CD4-positive, alpha-beta T cell treated with Interleukin-2 at 100 ng/mL for 4 hours (primary cell): Measurements from ENCODE around the gene PLEKHD1.

ENCODE experiments used
- DNase-seq: peaks from one replicate; pipeline ENCODE4 v3.0.0-alpha.2; 2020; ENCODE audit warnings: low spot score

PLEKHD1 gene

DNA sequence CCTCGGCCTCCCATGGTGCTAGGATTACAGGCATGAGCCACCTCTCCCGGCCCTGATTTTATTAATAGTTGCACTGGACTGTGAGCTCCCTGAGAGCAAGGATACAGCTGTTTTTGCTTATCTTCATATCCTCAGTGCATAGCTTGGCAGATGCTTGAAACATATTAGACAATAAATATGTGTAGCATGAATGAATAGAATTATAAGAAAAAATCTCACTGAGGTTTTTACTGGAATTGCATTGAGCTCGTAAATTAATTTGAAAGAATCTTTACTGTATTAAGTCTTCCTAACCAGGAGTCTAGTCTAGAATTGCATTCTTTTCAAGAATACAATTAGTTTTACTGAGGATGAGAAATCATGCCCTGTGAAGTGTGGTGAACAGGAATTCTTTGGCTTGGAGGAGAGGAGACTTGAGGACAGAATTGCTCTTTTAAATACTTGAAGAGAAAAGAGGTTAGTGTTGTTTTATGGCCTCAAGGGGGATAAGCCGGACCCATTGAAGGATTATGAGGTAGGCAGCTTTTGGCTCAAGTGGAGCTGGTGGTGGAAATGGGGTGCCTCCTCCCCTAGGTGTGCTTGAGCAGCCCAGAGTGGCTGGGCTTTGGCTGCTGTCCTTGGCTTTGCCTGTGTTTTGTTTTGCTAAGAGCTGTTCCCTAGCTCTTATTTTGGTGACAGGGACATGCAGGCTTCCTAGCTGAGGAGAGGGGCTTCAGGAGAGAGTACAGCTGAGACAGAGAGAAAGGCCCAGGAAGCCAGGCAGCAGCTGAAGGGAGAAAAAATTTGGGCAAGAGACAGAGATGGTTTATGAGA, 34.0 kb downstream of the PLEKHD1 start:
- no peak for DNase-seq

DNA sequence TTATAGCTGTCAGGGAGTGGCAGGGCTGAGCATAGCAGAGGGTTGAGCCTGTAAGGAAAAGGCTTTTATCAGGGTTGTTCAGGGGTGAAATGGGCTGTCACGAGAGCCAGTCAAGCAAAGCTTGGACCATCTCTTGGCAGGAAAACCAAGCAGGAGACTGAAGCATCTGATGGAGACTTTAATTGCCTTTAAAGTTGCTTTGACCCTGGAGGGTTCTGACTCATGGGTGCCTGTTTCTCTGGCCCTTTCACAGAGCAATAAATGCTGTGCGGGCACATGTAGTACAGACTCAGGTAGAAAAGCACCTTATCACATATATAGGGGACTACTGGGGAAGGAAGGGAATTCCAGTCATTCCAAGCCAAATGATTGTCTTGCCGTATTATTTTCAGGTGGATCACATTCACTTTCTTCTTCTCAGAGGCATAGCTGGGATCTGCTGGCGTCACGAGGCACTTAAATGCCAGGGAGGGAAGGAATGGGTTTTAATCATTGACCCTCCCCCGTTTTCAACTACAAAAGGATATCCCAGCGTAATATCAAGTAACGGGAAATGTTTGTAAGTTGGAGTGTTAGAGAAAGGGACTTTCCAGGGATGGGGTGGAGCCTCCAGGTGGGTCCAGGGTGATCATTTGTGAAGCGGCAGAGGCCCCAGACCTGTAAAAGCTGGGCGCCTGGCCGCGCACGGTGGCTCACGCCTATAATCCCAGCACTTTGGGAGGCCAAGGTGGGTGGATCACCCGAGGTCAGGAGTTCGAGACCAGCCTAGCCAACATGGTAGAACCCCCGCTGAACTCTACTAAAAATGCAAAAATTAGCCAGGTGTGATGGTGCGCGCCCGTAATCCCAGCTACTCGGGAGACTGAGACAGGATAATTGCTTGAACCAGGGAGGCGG, 34.9 kb downstream of the PLEKHD1 start:
- DNase-seq: no peak

DNA sequence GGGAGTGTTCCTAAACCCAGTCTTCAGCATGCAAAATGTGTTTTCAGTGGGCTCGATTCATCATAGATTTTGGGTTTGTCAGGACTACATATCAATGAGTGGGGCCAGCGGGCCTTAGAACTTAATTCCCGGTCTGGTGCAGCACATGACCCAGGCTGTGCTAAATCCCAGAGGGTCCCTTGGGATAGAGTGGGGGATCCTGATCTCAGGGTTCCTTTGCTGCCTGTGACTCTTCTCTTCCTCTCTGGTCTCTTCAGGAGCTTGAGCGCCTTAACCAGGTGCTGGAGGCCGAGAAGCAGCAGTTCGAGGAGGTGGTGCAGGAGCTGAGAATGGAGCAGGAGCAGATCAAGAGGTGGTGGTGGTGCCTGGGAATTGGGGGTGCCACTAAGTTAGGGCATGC, 37.5 kb downstream of the PLEKHD1 start:
- DNase-seq: no peak

DNA sequence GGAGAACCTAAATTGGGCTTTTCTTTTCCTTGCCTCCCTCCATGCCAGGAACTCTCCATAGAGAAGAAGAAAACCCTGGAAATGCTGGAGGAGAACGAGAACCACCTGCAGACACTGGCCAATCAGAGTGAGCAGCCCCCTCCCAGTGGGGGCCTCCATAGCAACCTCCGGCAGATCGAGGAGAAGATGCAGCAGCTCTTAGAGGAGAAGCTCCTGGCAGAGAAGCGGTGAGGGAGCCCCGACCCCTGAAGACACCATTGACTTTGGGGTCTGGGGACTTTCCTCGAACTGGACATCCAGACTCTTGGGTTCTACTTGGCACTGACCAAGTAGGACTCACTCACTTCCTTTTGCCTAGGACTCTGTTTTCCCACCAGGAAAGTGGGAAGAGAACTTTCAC, 41.4 kb downstream of the PLEKHD1 start:
- no peak for DNase-seq

DNA sequence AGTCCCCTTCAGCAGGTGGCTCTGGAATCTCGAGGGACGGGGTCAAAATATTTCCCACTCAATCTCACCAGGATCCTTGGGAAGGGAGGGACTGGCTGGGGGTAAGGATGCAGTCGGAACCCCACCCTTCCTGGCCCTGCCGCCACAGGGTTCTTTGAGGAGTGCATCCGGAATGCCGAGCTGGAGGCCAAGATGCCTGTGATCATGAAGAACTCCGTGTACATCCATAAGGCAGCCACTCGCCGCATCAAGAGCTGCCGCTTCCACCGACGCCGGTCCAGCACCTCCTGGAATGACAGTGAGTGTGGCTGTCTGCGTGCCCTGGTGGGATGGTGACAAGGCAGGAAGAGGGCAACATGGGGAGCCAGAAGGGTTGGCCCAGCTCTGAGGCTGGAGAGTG, 43.1 kb downstream of the PLEKHD1 start:
- DNase-seq: no peak

DNA sequence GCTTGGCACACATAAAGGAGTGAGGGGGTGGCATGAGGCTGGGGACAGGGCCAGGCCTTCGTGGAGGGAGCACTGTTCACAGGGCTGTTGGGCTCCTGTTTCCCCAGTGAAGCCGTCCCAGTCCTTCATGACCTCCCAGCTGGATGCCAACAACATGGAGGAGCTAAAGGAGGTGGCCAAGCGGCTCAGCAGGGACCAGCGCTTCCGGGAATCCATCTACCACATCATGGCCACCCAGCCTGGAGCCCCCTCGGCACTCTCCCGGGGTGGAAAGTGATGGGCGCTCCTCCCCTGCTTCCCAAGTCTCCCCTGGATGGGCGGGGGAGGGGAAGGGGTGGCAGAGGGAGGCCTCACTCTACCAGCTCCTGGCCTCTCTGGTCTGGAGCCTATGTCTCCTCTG, 43.6 kb downstream of the PLEKHD1 start:
- DNase-seq: no peak

DNA sequence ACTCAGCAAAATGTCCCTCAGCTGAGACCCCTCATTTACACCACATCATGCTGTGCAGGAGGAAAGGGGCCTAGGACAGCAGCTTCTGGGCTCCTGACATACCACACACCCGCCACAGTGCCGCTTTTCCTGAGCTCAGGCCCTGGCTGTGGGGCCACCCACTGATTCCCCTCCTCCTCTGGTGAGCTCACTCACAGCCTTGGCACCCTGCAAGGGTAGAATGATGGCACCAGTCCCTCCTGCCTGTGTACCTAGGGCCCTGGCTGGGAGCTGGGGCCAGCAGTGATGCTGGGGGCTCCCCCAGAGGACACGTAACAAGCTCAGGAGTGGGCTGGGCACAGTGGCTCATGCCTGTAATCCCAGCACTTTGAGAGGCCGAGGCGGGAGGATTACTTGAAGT, 44.4 kb downstream of the PLEKHD1 start:
- DNase-seq: no peak

DNA sequence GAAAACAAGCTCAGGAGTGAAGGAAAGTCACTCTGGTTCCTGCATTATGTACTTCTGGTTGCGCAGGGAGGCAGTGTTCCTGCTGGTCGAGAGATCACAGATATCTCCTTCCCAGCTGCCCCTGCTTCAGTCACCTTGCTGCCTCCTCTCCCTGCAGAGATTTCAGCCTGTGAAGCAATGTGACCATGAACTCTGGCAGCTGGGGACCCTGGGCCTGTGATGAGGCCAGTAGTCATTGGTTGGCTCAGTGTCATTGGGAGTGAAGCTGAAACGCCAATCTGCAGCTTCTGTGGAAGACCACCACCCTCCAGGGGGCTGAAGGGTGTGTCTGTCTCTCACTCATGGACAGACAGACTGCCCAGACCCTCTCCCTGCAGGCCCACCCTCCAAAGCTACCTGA, 45.0 kb downstream of the PLEKHD1 start:
- no peak for DNase-seq

DNA sequence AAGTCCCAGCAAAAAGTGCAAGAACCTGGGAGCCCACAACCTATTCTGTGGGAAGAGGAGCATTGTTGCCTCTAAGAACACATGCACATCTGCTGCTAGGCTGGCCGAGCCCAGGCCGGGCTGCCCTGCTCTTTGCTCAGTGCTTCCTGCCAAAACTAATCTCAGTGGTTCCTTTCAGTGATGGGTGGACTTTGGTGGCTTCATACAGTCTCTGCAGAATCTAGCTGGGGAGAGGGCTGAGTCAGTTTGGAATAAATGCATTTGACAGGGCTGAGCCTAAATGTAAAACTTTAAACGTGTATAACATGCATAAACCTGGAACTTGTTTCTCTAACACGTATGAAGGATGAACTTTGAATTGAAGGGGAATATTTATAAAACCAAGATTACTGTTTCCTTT, 45.6 kb downstream of the PLEKHD1 start:
- DNase-seq: no peak

DNA sequence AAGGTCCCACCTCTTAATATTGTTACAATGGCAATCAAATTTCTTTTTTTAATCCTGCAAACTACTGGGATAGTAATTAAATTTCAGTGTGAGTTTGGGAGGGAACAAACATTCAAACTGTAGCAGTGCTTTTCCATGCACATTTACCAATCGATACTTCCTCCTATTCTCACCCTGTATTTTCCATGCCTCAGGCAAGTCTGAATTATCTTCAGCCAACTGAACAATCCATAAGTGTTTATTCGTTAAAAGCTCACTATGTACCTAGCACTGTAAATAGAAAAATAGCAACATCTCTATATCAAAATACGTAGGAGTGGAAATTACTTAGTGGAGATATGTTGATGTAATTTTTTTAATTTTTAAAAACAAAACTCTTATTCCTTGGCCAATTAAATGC, 46.6 kb downstream of the PLEKHD1 start:
- DNase-seq: no peak

DNA sequence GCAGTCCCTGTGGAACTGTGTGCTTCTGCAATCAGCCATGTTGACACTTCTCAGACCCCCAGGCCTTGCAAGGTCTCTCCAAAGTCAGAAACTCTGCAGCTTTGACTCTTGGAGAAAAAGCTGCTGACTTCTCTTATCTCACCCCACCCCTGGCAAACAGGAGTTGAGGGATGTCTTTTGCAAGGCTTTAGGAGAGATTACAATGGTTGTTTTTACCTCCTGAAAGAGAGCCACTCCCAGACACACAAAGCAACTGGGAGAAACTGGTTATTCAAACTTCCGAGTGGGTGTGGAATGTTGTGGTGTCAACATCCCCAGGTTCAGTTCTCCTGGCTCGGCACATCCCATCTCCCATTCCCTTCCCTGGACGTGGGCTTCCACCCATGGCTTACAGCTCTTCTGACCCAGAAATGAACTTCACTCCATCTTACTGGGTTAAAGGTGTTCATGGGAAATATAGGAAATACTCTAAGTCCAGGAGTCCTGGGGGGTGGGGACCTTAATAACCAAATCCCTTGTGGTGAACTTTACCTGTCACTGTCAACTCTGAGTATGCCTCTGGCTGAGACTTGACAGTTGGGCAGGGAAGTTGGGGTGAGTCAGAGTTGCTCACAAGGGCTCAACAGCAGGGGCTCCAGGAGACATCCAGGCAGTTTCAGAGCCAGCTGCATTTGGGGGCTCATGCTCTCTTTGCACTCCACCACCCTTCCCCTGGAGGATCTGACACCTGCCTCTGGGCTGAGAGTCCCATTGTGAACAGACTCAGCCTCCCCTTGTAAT, 48.2 kb downstream of the PLEKHD1 start:
- no peak for DNase-seq

DNA sequence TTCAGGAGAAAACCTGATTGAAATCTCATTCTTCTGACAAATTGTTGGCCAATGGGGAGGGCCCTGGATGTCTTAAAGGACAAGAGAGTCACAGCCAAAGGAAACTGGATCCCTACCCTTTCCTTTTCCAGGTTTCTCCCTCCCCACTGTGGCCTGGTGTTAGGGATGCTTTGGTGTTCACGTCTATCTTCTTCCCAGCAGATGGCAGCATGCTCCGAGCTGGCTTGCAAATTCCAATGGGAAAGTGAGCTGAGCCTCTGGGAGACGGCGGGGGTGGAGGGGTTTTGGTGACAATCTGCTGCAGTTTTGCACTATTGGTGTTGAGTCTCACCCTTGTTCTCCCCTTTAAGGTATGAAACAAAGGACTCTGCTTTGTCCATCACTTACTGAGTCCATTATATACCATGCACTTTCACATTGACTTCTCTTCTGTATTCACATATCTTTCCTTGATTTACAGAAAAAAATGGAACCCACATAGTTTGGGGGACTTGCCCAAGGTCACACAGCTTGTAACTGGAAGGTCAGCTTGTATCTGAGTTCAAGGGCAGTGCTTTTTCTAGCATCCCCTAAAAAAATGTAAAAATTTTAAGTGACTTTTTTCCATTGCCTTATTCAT, 50.8 kb downstream of the PLEKHD1 start:
- DNase-seq: no peak

DNA sequence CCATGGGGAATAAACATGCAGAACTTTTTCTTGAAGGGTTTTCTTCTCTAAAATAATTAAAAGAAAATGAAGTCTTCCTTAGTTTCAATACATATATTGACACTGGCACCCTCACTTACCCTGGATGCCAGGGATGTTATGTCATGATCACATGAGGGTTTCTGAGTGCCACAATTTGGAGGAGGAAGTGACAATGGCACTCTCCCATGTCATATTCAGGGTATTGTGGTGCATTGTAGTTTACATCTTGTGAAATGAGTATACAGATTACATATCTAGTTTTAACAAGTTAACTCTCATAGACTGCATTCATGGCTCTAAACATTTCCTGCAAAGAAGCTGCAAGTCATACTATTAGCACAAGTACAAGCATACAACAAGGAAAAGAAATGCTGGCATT, 52.4 kb downstream of the PLEKHD1 start:
- DNase-seq: no peak

DNA sequence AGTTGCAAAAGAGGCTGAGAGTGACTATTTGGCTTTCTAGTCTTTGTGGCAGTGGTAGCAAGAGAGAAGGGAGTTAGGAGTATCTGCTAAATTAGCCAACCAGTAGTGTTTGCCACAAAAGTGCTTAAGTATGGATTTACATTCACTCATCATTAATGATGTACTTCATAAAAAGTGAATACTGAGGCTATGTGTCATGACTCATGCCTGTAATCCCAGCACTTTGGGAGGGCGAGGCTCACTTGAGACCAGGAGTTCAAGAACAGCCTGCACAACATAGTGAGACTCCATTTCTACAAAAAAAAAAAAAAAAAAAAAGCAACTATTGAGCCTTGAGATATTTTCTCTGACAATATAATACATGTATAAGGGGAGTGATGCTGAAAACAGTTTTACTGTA, 53.4 kb downstream of the PLEKHD1 start:
- DNase-seq: no peak

DNA sequence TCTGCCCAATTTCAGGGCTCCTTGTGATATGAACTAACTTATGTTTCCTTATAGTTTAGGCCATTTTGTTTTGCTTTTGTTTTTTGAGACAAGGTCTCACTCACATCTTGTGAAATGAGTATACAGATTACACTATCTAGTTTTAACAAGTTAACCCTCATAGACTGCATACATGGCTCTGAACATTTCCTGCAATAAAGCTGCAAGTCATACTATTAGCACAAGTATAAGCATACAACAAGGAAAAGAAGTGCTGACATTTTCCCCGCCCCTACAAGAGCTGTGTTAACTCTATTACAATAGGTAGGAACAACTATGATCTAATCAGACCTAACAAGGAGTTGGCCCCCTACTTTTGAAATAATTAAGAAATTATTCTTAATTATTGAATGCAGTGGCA, 54.2 kb downstream of the PLEKHD1 start:
- DNase-seq: no peak

DNA sequence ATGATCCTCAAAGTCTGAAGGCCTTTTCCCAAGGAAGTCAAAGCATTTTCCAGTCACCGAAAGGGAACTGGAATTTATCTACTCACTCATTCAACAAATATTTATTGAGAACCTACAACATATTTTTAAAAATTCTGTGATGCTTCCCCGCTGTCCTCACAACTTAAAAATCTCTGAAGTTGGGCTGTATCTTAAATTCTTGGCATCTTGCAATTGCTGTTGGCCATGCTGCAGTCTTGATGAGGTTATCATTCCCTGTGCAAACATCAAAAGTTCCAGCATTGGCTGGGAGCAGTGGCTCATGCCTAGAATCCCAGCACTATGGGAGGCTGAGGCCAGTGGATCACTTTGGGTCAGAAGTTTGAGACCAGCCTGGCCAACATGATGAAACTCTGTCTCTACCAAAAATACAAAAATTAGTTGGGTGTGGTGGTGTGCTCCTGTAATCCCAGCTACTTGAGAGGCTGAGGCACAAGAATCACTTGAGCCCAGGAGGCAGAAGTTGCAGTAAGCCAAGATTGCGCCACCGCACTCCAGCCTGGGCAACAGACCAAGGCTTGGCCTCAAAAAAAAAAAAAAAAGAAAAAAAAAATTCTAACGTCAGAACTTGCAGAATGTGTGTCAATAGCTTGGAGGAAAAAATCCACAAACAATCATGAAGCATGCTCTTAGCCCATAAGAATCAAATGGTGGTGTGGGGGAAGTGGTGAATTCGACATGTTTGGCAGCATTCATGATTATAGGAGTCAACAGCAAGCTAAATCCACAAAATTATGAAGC, 55.3 kb downstream of the PLEKHD1 start:
- no peak for DNase-seq

DNA sequence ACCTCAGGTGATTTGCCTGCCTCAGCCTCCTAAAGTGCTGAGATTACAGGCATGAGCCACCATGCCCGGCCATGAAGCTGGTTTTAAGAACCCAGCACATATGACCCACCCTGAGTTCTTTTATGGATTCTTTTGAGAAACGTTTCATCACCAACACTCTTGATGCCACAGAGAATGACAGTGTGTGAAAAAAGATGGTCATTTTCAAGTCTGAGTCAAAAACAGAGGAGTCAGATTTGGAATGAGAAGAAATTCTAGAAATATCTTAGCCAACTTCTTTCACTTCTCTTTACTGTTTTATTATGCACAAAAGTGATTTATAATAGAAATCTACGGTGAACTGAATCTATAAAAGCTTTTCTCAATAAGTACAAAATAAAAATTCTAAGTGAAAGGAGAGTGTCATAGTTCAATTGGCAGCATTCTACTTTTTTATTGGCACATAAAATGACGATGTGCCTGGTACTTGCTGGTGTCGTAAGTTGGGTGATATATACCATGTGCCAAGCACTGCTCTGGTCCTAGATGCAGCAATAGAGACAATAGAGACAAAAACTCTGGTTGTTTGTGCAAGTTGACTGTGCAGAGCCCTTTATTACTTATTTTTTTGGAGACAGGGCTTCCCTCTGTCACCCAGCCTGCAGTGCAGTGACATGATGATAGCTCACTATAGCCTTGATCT, 56.3 kb downstream of the PLEKHD1 start:
- no peak for DNase-seq

DNA sequence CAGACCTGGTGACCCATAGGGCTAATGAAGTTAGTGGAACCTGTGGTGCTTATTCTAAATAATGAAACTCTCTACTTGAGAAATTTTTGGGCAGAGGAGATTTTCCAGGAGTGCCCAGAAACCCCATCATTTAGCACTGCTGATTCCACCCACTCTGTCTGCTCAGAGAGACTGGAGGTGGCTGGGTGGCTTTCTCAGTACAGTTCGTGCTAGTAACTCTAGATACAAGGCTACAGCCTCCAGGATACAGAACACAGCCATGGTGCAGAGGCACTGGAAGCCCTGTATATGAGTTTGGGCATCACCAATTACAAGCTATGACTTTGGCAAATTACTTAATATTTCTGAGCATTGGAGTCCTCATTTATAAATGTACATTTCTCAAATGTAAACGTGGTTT, 57.8 kb downstream of the PLEKHD1 start:
- DNase-seq: no peak

DNA sequence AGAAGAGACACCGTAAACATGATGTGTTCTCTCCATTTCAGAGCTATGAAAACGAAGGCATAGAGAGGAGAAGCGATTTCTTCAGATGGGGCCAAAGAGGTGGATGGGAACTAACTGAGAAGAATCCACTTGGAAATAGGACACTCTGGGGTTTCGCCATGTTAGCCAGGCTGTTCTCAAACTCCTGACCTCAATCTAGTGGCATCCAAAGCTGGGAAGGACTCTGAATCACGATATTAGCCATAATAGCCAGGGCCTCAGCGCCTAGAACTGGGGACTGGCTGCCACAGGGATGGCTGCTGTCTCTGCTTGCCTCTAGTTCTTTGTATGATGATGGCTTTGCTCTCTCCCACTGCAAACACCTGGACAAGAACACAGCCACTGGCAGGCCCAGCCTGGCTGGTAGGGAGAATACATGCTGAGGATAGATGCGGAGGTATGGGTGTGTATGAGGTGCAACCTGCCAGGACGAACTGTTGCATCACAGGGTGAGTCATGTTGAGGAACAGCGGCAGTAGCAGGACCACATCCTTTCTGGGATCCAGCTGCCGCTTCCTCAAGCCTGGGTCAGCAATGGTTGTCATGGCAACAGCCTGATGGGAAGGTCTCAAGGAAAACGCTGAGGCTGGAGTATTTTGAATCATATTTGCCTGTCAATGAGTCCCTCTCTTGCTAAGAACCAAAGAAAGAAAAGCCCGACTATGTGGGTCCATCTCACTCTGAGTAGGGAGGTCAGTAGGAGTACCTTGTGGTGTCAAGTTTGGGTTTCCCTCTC, 59.0 kb downstream of the PLEKHD1 start:
- DNase-seq: peak; percentile 22
